HCT116 (cell line): ENCODE results near the gene MYH6. TPM values are rescaled to one million over a fixed set of nuclear protein-coding genes. Genes with fewer than 3 reads are reported as not detected.

ENCODE experiments used
- ATAC-seq: fragments of 200-7000 bp; cut with Tn5 transposase; 2 replicates; pipeline ENCODE4 v1.9.1; 2020; ENCODE audit warnings: mild to moderate bottlenecking, moderate library complexity
- BruUV-seq: library from RNA; stranded (reverse); fragments of 400-500 nt; replicated peaks from 2 replicates; lab custom pipeline; 2021; lab: Mats Ljungman, UMichigan
- CTCF ChIA-PET: fragments of 300-600 bp; sonication (Branson Sonifier 250); formaldehyde crosslinking; loops from one replicate; lab custom pipeline; 2021; ENCODE audit warnings: antibody characterized with exemption; lab: Charles Lee
- POLR2A ChIA-PET: fragments of 300-600, 350-600 bp; sonication (Branson Sonifier 250); formaldehyde crosslinking; loops from one replicate; lab custom pipeline; 2021; ENCODE audit warnings: antibody characterized with exemption; lab: Charles Lee
- RAD21 ChIA-PET, 2 experiments: fragments of 300-600 bp; sonication (Branson Sonifier 250); formaldehyde crosslinking; loops; one replicate each; lab custom pipeline; 2023; ENCODE audit warnings: low total read pairs in 2 of 2; ENCODE audit not compliant: uncharacterized antibody in 2 of 2, unreplicated experiment in 2 of 2, low non-redundant PET in 1 of 2; lab: Charles Lee
- DNase-seq: peaks from one replicate; pipeline ENCODE4 v3.0.0-alpha.2; 2010; ENCODE audit warnings: low read depth, low spot score
- H2AFZ ChIP-seq: fragments of 200-600 bp; shearing (Covaris generic), sonication (generic); 2 replicates; pipeline ENCODE4 v1.6.1; 2017; ENCODE audit warnings: low read depth, mixed run types, mixed read lengths, antibody characterized with exemption, low read length; ENCODE audit not compliant: poor library complexity, severe bottlenecking
- H3K27ac ChIP-seq: 2 replicates; pipeline ENCODE4 v1.5.1; 2012; ENCODE audit warnings: low read depth, low read length
- H3K27me3 ChIP-seq: fragments of 200-600 bp; sonication (generic); 2 replicates; pipeline ENCODE4 v1.6.1; 2016; ENCODE audit warnings: mixed run types, low read length, mixed read lengths; ENCODE audit not compliant: insufficient read depth
- H3K36me3 ChIP-seq, 2 experiments: fragments of 200-500 bp in 1 of 2; fragments of 200-600 bp in 1 of 2; sonication (Bioruptor generic) in 1 of 2; sonication (generic) in 1 of 2; 2 replicates each; pipeline versions ENCODE4 v1.5.1 to v1.6.1; 2014 to 2016; ENCODE audit warnings: low read length in 2 of 2, inconsistent platforms in 1 of 2, mixed read lengths in 1 of 2, mixed run types in 1 of 2; ENCODE audit not compliant: insufficient read depth in 2 of 2, control insufficient read depth in 1 of 2
- H3K4me1 ChIP-seq, 2 experiments: fragments of 200-600 bp in 1 of 2; sonication (generic) in 1 of 2; 2 replicates each; pipeline versions ENCODE4 v1.5.1 to v1.6.1; 2012 to 2017; ENCODE audit warnings: low read length in 2 of 2, inconsistent platforms in 1 of 2, mild to moderate bottlenecking in 1 of 2, mixed read lengths in 1 of 2, mixed run types in 1 of 2, moderate library complexity in 1 of 2; ENCODE audit not compliant: insufficient read depth in 2 of 2, control insufficient read depth in 1 of 2
- H3K4me2 ChIP-seq: fragments of 200-600 bp; sonication (generic); 2 replicates; pipeline ENCODE4 v1.6.1; 2017; ENCODE audit warnings: mixed run types, low read length, mixed read lengths
- H3K4me3 ChIP-seq, 2 experiments: fragments of 200-600 bp in 1 of 2; sonication (generic) in 1 of 2; replicated peaks in 1 of 2; 2 replicates each; pipeline ENCODE4 v1.5.1; 2011 to 2016; ENCODE audit warnings: low read length in 2 of 2, control low read depth in 1 of 2, low read depth in 1 of 2, mild to moderate bottlenecking in 1 of 2, mixed read lengths in 1 of 2, mixed run types in 1 of 2
- H3K79me2 ChIP-seq: fragments of 200-600 bp; sonication (generic); 2 replicates; pipeline ENCODE4 v1.6.1; 2017; ENCODE audit warnings: mild to moderate bottlenecking, mixed run types, low read length, moderate library complexity, mixed read lengths; ENCODE audit not compliant: insufficient read depth
- H3K9ac ChIP-seq: fragments of 200-600 bp; sonication (generic); 2 replicates; pipeline ENCODE4 v1.6.1; 2016; ENCODE audit warnings: low read length, mixed read lengths
- H3K9me2 ChIP-seq: fragments of 200-600 bp; sonication (generic), shearing (Covaris generic); 2 replicates; pipeline ENCODE4 v1.6.1; 2017; ENCODE audit warnings: mixed run types, mild to moderate bottlenecking, moderate library complexity; ENCODE audit not compliant: insufficient read depth
- H3K9me3 ChIP-seq, 2 experiments: fragments of 200-500 bp in 1 of 2; fragments of 200-600 bp in 1 of 2; sonication (Bioruptor generic) in 1 of 2; sonication (generic) in 1 of 2; 2 replicates each; pipeline ENCODE4 v1.6.1; 2014 to 2017; ENCODE audit warnings: low read length in 2 of 2, mixed read lengths in 2 of 2, inconsistent platforms in 1 of 2, low read depth in 1 of 2, mild to moderate bottlenecking in 1 of 2, mixed run types in 1 of 2, moderate library complexity in 1 of 2; ENCODE audit not compliant: control insufficient read depth in 1 of 2, insufficient read depth in 1 of 2
- H4K20me1 ChIP-seq: fragments of 200-600 bp; sonication (generic), shearing (Covaris generic); 2 replicates; pipeline ENCODE4 v1.6.1; 2017; ENCODE audit warnings: mixed run types, mild to moderate bottlenecking, moderate library complexity; ENCODE audit not compliant: insufficient read depth
- EZH2 ChIP-seq: fragments of 200-600 bp; sonication (generic); IDR thresholded peaks from 2 replicates; pipeline ENCODE4 v1.6.1; 2017; ENCODE audit warnings: antibody characterized with exemption, mixed run types
- EZH2phosphoT487 ChIP-seq: fragments of 200-600 bp; IDR thresholded peaks from 2 replicates; pipeline ENCODE4 v1.6.1; 2018; ENCODE audit warnings: antibody characterized with exemption, borderline replicate concordance
- FOSL1 ChIP-seq: IDR thresholded peaks from 2 replicates; pipeline ENCODE4 v1.6.1; 2012; ENCODE audit warnings: low read depth
- RAD21 ChIP-seq: IDR thresholded peaks from 2 replicates; pipeline ENCODE4 v1.6.1; 2012; ENCODE audit warnings: low read depth, mild to moderate bottlenecking
- SIN3A ChIP-seq: IDR thresholded peaks from 2 replicates; pipeline ENCODE4 v1.6.1; 2012; ENCODE audit warnings: low read depth
- SRF ChIP-seq: IDR thresholded peaks from 2 replicates; pipeline ENCODE4 v1.6.1; 2012; ENCODE audit warnings: low read depth
- intact Hi-C: fragments of 100-400 bp; cut with micrococcal nuclease; formaldehyde crosslinking; loops from 2 replicates; pipeline ENCODE4 v1.10.0; 2022
- total RNA-seq: library from RNA; stranded (reverse); gene quantifications from one replicate; pipeline ENCODE4 v1.2.1, GENCODE V29; 2021; ENCODE audit not compliant: unreplicated experiment
- TF ChIP-seq, protein P1 (sequence below): IDR thresholded peaks from 2 replicates; pipeline ENCODE4 v1.6.1; 2012; ENCODE audit warnings: low read depth
- TF ChIP-seq, protein P2 (sequence below): IDR thresholded peaks from 2 replicates; pipeline ENCODE4 v1.6.1; 2012
- TF ChIP-seq, protein P3 (sequence below): IDR thresholded peaks from 2 replicates; pipeline ENCODE4 v1.6.1; 2012
- TF ChIP-seq, protein P4 (sequence below), 3 experiments: fragments of 200-600 bp in 1 of 3; sonication (generic) in 1 of 3; IDR thresholded peaks in 2 of 3; conservative IDR thresholded peaks in 1 of 3; 2 replicates each; pipeline ENCODE4 v1.5.1; 2012 to 2017; ENCODE audit warnings: low read depth in 2 of 3, low read length in 2 of 3, antibody characterized with exemption in 1 of 3, borderline replicate concordance in 1 of 3, control low read depth in 1 of 3, mild to moderate bottlenecking in 1 of 3, mixed read lengths in 1 of 3, mixed run types in 1 of 3, moderate library complexity in 1 of 3; ENCODE audit not compliant: insufficient read depth in 1 of 3

MYH6 gene
- total RNA-seq, 1 experiment from 2014 or later, result not detected

DNA sequence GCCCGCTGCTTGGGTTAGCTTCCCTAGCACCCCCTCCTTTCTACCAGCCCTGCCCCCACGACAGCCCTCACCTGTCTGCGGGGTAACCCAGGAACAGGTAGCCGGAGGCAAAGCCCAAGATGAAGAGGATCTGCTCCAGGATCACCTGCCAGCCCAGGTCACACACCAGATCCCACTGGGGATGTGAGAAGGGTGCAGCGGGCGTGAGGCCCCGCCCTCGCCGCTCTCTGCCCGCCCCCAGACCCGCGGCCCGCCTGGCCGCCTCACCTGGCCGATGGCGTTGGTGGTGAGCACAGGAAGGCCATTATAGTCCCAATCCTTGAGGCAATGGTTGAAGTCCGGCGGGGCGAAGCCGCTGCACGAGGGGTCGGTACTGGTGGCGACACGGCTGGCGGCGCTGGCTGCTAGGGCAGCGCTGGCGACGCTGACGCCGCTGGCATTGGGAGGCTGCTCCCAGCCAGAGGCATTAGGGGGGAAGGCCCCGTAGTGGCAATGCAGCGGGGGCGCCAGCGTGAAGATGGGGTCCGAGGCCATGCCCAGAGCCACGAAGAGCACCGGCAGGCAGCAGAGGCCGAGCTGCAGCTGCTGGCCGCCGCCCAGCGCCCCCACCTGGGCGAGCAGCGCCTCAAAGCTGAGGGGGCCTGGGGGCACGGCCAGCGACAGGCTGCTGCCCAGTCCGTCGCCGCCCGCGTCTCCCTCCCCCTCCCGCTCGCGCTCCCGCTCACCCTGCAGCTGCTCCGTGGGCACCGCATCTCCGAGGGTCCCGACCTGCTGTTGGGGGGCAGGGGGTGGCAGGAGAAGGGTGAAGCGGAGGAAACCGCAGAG, 56.2 kb downstream of the MYH6 start:
- BruUV-seq, result no TSS peak
- no peaks in the 10 kb centered on the region for H3K9me3 ChIP-seq
- ATAC-seq, result peak; percentile 16
- RAD21 ChIA-PET, result no interaction called here
- H3K4me3 ChIP-seq, result peak overlapping the region; percentile 50 to 60
- CTCF ChIA-PET, result no interaction called here
- H3K27me3 ChIP-seq, result no peaks in the 10 kb centered on the region
- DNase-seq, result no peak
- POLR2A ChIA-PET, result no interaction called here
- H3K9ac ChIP-seq, result peak overlapping the region; percentile 41
- no peak for TF ChIP-seq SIN3A
- TF ChIP-seq, protein P1, sequence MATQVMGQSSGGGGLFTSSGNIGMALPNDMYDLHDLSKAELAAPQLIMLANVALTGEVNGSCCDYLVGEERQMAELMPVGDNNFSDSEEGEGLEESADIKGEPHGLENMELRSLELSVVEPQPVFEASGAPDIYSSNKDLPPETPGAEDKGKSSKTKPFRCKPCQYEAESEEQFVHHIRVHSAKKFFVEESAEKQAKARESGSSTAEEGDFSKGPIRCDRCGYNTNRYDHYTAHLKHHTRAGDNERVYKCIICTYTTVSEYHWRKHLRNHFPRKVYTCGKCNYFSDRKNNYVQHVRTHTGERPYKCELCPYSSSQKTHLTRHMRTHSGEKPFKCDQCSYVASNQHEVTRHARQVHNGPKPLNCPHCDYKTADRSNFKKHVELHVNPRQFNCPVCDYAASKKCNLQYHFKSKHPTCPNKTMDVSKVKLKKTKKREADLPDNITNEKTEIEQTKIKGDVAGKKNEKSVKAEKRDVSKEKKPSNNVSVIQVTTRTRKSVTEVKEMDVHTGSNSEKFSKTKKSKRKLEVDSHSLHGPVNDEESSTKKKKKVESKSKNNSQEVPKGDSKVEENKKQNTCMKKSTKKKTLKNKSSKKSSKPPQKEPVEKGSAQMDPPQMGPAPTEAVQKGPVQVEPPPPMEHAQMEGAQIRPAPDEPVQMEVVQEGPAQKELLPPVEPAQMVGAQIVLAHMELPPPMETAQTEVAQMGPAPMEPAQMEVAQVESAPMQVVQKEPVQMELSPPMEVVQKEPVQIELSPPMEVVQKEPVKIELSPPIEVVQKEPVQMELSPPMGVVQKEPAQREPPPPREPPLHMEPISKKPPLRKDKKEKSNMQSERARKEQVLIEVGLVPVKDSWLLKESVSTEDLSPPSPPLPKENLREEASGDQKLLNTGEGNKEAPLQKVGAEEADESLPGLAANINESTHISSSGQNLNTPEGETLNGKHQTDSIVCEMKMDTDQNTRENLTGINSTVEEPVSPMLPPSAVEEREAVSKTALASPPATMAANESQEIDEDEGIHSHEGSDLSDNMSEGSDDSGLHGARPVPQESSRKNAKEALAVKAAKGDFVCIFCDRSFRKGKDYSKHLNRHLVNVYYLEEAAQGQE, result no peak
- TF ChIP-seq SRF, result no peak
- TF ChIP-seq FOSL1, result no peak
- no peak for TF ChIP-seq RAD21
- no peak for TF ChIP-seq EZH2
- TF ChIP-seq, protein P2, sequence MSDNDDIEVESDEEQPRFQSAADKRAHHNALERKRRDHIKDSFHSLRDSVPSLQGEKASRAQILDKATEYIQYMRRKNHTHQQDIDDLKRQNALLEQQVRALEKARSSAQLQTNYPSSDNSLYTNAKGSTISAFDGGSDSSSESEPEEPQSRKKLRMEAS, result no peak
- TF ChIP-seq, protein P3, sequence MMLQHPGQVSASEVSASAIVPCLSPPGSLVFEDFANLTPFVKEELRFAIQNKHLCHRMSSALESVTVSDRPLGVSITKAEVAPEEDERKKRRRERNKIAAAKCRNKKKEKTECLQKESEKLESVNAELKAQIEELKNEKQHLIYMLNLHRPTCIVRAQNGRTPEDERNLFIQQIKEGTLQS, result no peak
- no peak for TF ChIP-seq EZH2phosphoT487
- TF ChIP-seq, protein P4, sequence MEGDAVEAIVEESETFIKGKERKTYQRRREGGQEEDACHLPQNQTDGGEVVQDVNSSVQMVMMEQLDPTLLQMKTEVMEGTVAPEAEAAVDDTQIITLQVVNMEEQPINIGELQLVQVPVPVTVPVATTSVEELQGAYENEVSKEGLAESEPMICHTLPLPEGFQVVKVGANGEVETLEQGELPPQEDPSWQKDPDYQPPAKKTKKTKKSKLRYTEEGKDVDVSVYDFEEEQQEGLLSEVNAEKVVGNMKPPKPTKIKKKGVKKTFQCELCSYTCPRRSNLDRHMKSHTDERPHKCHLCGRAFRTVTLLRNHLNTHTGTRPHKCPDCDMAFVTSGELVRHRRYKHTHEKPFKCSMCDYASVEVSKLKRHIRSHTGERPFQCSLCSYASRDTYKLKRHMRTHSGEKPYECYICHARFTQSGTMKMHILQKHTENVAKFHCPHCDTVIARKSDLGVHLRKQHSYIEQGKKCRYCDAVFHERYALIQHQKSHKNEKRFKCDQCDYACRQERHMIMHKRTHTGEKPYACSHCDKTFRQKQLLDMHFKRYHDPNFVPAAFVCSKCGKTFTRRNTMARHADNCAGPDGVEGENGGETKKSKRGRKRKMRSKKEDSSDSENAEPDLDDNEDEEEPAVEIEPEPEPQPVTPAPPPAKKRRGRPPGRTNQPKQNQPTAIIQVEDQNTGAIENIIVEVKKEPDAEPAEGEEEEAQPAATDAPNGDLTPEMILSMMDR (IDR thresholded peaks at IDR 0.05 in 2 of 3, conservative IDR thresholded peaks at IDR 0.05 in 1 of 3; ENCODE audit: borderline replicate concordance in 1 of 3, insufficient read depth in 1 of 3, low read depth in 2 of 3, low read length in 2 of 3), result no peak
- TF ChIP-seq, all 23 proteins: peak for 0
- intact Hi-C loops, result no loop called here
- Histone ChIP-seq H3K9me2 (no peaks in the 10 kb centered on the region), H4K20me1 (no peaks in the 10 kb centered on the region), H3K4me2 (peak overlapping the region; percentile 72), H3K4me1 (0 out of 4 replicates have a peak, but pooled peaks cover 0 to 2% of the 10 kb centered on the region in 2 experiments), H2AFZ (no peak overlapping the region), H3K79me2 (no peaks in the 10 kb centered on the region), H3K36me3 (no peaks in the 10 kb centered on the region), H3K27ac (peak overlapping the region; percentile 25; the same call in 1 of the 2 replicates)
